GM10266 (cell line): ENCODE data around the gene SS18L1.

Experiments
- DNase-seq: peaks from one replicate; pipeline ENCODE4 v3.0.0; 2012; ENCODE audit errors: extremely low spot score
- TF ChIP-seq, protein P1 (sequence below): IDR thresholded peaks from 2 replicates; pipeline ENCODE4 v1.5.1; 2012; ENCODE audit warnings: mild to moderate bottlenecking, low read depth; ENCODE audit not compliant: control insufficient read depth, insufficient read depth; ENCODE audit errors: missing control alignments

SS18L1 gene

GRCh38 chr20:62159052-62159451 is 15.5 kb downstream of the SS18L1 start:
- TF ChIP-seq, protein P1, sequence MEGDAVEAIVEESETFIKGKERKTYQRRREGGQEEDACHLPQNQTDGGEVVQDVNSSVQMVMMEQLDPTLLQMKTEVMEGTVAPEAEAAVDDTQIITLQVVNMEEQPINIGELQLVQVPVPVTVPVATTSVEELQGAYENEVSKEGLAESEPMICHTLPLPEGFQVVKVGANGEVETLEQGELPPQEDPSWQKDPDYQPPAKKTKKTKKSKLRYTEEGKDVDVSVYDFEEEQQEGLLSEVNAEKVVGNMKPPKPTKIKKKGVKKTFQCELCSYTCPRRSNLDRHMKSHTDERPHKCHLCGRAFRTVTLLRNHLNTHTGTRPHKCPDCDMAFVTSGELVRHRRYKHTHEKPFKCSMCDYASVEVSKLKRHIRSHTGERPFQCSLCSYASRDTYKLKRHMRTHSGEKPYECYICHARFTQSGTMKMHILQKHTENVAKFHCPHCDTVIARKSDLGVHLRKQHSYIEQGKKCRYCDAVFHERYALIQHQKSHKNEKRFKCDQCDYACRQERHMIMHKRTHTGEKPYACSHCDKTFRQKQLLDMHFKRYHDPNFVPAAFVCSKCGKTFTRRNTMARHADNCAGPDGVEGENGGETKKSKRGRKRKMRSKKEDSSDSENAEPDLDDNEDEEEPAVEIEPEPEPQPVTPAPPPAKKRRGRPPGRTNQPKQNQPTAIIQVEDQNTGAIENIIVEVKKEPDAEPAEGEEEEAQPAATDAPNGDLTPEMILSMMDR = no peak
- no peak for DNase-seq

DNA sequence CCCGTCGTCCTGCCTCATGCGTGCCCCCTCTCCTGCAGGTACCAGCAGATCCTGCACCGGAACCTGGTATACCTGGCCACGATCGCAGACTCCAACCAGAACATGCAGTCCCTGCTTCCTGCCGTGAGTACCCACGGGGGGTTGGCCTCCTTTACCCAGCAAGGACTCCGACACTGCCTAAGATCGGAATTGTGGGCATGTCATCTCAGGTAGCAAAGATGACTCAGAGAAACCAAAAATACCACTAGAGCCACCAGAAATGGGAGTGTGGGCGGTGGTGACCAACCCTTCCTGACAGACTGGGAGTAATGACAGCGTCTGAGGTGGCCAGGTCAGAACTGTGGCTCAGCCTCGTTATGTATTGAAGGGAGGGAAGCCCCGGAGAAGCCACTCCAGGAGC is 16.3 kb downstream of the SS18L1 start:
- DNase-seq = peak; percentile 74
- TF ChIP-seq, protein P1 = no peak

DNA sequence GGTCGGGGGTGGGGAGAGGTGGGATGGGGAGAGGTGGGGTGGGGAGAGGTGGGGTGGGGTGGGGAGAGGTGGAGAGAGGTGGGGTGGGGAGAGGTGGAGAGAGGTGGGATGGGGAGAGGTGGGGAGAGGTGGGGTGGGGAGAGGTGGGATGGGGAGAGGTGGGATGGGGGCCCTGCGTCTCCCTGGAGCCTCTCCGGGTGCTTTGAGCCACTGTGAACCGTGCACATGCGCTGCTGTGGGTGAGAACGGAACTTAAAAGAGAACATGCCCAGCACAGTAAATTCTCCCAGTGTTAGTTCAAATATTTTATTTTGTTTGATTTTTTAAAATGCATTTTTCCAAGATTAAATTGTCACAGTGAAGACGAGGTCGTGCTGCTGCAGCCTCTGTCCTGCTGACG is 16.7 kb downstream of the SS18L1 start:
- no peak for DNase-seq
- TF ChIP-seq, protein P1 = no peak

DNA sequence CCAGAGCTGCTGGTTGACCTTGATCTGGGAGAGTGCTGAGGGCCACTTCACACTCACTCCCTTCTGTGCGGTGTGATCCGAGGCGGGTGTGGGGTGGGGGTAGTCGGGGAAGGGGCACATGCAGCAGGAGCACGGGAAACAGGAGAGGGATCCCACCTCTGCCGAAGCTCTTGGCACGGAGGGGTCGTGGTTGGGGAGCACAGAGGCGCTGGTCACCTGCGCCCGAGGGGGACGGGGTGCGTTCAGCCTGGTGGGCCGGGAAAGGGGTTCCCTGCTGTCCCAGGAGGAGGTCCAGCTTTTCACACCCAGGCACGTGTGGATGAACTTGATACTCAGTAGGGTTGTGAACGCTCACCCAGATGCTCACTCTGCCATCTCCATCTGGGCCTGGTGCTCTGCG is 17.3 kb downstream of the SS18L1 start:
- TF ChIP-seq, protein P1 = no peak
- DNase-seq = no peak

DNA sequence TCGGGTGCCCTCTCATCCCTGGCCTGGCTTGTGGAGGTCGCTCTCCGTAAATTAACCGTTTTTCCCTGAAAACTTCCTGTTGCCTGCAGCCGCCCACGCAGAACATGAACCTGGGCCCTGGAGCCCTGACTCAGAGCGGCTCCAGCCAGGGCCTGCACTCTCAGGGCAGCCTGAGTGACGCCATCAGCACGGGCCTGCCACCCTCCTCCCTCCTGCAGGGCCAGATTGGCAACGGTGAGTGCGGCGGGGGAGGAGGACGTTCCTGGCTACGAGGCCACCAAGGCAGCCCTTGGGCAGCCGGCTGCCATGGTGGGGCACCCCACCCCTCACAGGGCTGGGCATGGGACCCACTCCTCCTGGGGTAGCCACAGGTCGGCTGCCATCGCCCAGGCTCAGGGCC is 17.8 kb downstream of the SS18L1 start:
- TF ChIP-seq, protein P1 = no peak
- DNase-seq = no peak

- TF ChIP-seq, protein P1 = no peak
- DNase-seq = no peak
Measured at GRCh38 chr20:62162765-62163484, 19.4 kb downstream of the SS18L1 start.

DNA sequence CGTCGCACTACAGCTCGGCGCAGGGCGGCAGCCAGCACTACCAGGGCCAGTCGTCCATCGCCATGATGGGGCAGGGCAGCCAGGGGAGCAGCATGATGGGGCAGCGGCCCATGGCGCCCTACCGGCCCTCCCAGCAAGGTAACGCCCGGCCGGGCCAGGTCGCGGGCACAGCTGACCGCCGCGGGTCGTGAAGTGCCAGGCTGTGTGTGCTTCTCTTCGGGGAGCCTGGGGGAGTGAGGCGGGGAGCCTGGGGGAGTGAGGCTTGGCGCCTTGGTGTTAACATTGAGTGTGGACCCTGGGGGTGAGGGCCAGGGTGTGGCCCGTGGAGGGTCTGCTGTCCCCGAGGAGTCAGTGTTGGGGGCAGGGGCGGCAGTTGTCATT is 19.9 kb downstream of the SS18L1 start:
- DNase-seq = no peak
- TF ChIP-seq, protein P1 = no peak
